ENCODE data around the gene MYL6. TPM values are rescaled to one million over a fixed set of nuclear protein-coding genes. Genes with fewer than 3 reads are reported as not detected.

The MYL6 gene
- total and polyA plus RNA-seq, 9 of the 15 experiments (the other 6 are each of a cell fraction or from before 2014, with no cell fraction given), result 557 to 1,664 (median 958) TPM

- TF ChIP-seq, protein P1, sequence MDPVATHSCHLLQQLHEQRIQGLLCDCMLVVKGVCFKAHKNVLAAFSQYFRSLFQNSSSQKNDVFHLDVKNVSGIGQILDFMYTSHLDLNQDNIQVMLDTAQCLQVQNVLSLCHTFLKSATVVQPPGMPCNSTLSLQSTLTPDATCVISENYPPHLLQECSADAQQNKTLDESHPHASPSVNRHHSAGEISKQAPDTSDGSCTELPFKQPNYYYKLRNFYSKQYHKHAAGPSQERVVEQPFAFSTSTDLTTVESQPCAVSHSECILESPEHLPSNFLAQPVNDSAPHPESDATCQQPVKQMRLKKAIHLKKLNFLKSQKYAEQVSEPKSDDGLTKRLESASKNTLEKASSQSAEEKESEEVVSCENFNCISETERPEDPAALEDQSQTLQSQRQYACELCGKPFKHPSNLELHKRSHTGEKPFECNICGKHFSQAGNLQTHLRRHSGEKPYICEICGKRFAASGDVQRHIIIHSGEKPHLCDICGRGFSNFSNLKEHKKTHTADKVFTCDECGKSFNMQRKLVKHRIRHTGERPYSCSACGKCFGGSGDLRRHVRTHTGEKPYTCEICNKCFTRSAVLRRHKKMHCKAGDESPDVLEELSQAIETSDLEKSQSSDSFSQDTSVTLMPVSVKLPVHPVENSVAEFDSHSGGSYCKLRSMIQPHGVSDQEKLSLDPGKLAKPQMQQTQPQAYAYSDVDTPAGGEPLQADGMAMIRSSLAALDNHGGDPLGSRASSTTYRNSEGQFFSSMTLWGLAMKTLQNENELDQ (CRISPR knock-in tag; IDR thresholded peaks at IDR 0.05; ENCODE audit: borderline replicate concordance), result no peak
- TF ChIP-seq RFX7 (CRISPR knock-in tag; IDR thresholded peaks at IDR 0.05), result no peak
- TF ChIP-seq, protein P2, sequence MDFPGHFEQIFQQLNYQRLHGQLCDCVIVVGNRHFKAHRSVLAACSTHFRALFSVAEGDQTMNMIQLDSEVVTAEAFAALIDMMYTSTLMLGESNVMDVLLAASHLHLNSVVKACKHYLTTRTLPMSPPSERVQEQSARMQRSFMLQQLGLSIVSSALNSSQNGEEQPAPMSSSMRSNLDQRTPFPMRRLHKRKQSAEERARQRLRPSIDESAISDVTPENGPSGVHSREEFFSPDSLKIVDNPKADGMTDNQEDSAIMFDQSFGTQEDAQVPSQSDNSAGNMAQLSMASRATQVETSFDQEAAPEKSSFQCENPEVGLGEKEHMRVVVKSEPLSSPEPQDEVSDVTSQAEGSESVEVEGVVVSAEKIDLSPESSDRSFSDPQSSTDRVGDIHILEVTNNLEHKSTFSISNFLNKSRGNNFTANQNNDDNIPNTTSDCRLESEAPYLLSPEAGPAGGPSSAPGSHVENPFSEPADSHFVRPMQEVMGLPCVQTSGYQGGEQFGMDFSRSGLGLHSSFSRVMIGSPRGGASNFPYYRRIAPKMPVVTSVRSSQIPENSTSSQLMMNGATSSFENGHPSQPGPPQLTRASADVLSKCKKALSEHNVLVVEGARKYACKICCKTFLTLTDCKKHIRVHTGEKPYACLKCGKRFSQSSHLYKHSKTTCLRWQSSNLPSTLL (IDR thresholded peaks at IDR 0.05), result no peak
- no peak for TF ChIP-seq ATF3 (IDR thresholded peaks at IDR 0.05)
- no peak for TF ChIP-seq ATF3 (CRISPR knock-in tag; conservative IDR thresholded peaks at IDR 0.05)
- no peak for TF ChIP-seq ZNF785 (CRISPR knock-in tag; IDR thresholded peaks at IDR 0.05)
- TF ChIP-seq, protein P3, sequence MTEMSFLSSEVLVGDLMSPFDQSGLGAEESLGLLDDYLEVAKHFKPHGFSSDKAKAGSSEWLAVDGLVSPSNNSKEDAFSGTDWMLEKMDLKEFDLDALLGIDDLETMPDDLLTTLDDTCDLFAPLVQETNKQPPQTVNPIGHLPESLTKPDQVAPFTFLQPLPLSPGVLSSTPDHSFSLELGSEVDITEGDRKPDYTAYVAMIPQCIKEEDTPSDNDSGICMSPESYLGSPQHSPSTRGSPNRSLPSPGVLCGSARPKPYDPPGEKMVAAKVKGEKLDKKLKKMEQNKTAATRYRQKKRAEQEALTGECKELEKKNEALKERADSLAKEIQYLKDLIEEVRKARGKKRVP (CRISPR knock-in tag; IDR thresholded peaks at IDR 0.05), result no peak
- TF ChIP-seq ZEB2 (IDR thresholded peaks at IDR 0.05), result no peak
- no peak for TF ChIP-seq ASH1L (IDR thresholded peaks at IDR 0.05; ENCODE audit: borderline replicate concordance, low read depth, partially characterized antibody)
- peak; percentile 57; the same call in 1 of the 2 replicates for TF ChIP-seq MYC (IDR thresholded peaks at IDR 0.05; ENCODE audit: low read depth, low read length)
- TF ChIP-seq MYC (CRISPR knock-in tag; IDR thresholded peaks at IDR 0.05; ENCODE audit: borderline replicate concordance, low read depth), result no peak
- no peak for TF ChIP-seq TAF15 (IDR thresholded peaks at IDR 0.05; ENCODE audit: low read depth, low read length)
- no peak for TF ChIP-seq ZNF175 (CRISPR knock-in tag; IDR thresholded peaks at IDR 0.05; ENCODE audit: low read depth)
- TF ChIP-seq MAFK (IDR thresholded peaks at IDR 0.05; ENCODE audit: low read length), result no peak
- TF ChIP-seq ZNF764 (CRISPR knock-in tag; IDR thresholded peaks at IDR 0.05; ENCODE audit: low read depth), result no peak
- no peak for TF ChIP-seq ZNF561 (CRISPR knock-in tag; conservative IDR thresholded peaks at IDR 0.05)
- no peak for TF ChIP-seq CHD1 (IDR thresholded peaks at IDR 0.05; ENCODE audit: low read length)
- TF ChIP-seq NONO (IDR thresholded peaks at IDR 0.05; ENCODE audit: low read depth in 2 of 2, low read length in 1 of 2), result no peak
- no peak for TF ChIP-seq ZNF41 (CRISPR knock-in tag; conservative IDR thresholded peaks at IDR 0.05)
Observed at GRCh38 chr12:56129206-56129941, 28.8 kb upstream of the MYL6 start (continued).

All from K562 (cell line).